Neural crest cell (in vitro differentiated cells): ENCODE data around the gene DHPS. TPM values are rescaled to one million over a fixed set of nuclear protein-coding genes. Genes with fewer than 3 reads are reported as not detected.
"Not testable (repeated sequence)": the region's sequence is repeated elsewhere in the genome, so short reads cannot be mapped to it uniquely, and the experiment has no call there.

Experiments
- DNase-seq: peaks from one replicate; pipeline ENCODE4 v3.0.0; 2021; ENCODE audit warnings: low read depth, mixed read lengths, low spot score
- H3K27ac Mint-ChIP-seq: one replicate; pipeline ENCODE4 v1.8.0; 2021; ENCODE audit warnings: mild to moderate bottlenecking, mixed read lengths; ENCODE audit not compliant: unreplicated experiment
- H3K27me3 Mint-ChIP-seq: 2 replicates; pipeline ENCODE4 v1.8.0; 2021; ENCODE audit warnings: low read depth, mild to moderate bottlenecking, mixed read lengths
- H3K36me3 Mint-ChIP-seq: 2 replicates; pipeline ENCODE4 v1.8.0; 2021; ENCODE audit warnings: low read depth, mild to moderate bottlenecking, mixed read lengths
- H3K4me1 Mint-ChIP-seq: 2 replicates; pipeline ENCODE4 v1.8.0; 2021; ENCODE audit warnings: mixed read lengths
- H3K4me3 Mint-ChIP-seq: one replicate; pipeline ENCODE4 v1.8.0; 2021; ENCODE audit warnings: mild to moderate bottlenecking, mixed read lengths
- H3K9me3 Mint-ChIP-seq: 2 replicates; pipeline ENCODE4 v1.8.0; 2021; ENCODE audit warnings: mixed read lengths
- CTCF ChIP-seq: fragments of 200-600 bp; sonication (generic); conservative IDR thresholded peaks from 2 replicates; pipeline ENCODE4 v1.5.0; 2021; ENCODE audit warnings: antibody characterized with exemption, mild to moderate bottlenecking
- total RNA-seq: library from RNA; stranded (reverse); gene quantifications from 2 replicates; pipeline ENCODE4 v1.2.1, GENCODE V29; 2021

Gene DHPS
- total RNA-seq, 1 donor from 2014 or later, result 106 TPM

- H3K4me1 Mint-ChIP-seq, result no peaks in the 10 kb centered on the region
- peaks cover 12% of the 10 kb centered on the region for H3K36me3 Mint-ChIP-seq
- no peak overlapping the region for H3K27ac Mint-ChIP-seq
- TF ChIP-seq CTCF, result no peak
- DNase-seq, result no peak
- no peak overlapping the region for H3K4me3 Mint-ChIP-seq
- no peaks in the 10 kb centered on the region for H3K9me3 Mint-ChIP-seq
- no peaks in the 10 kb centered on the region for H3K27me3 Mint-ChIP-seq
These were observed 34.1 kb downstream of the DHPS start for GRCh38 chr19:12647490-12648071.

DNA sequence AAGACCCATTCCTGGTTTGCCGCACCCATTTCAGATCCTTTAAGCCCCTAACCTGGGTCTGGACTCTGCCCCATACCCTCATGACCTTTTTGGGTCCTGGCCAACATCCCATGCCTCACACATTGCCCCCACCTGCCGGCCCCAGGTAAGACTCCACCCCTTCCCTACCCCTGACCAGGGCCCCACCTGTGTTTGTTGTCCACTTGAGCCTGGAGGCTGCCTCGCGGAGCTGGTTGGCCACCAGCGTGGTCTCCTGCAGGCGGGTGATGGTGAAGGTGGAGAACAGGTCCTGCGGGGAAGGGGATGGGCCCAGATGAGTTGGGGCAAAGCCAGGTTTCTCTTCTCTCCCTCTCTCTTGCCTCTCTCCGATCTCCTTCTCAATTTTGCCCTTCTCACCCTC, 34.6 kb downstream of the DHPS start:
- Mint-ChIP-seq H3K36me3 (peaks cover 12% of the 10 kb centered on the region), H3K4me1 (no peaks in the 10 kb centered on the region), H3K9me3 (no peaks in the 10 kb centered on the region), H3K27me3 (no peaks in the 10 kb centered on the region), H3K4me3 (no peak overlapping the region), H3K27ac (peak overlapping the region; percentile 84)
- no peak for TF ChIP-seq CTCF
- no peak for DNase-seq

DNA sequence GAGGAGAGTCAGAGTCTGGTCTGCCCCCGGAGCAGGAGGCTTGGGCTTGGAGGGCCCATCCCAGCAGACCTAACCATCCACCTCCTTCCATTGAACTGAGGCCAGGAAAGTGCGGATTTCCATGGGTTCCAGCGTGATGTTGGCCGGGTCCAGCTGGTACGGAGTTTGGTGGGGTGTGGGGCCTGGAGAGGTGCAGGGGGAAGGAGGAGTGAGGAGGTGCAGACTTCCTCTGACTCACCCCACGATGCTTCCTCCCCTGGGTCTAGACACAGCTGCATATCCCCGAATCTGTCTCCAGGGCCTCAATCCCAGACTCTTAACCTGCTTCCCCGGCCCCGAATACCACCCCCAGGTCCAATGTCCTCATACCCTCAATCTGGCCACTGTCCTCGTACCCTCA, 35.1 kb downstream of the DHPS start:
- H3K27ac Mint-ChIP-seq, result peak overlapping the region; percentile 84
- H3K4me3 Mint-ChIP-seq, result no peak overlapping the region
- H3K4me1 Mint-ChIP-seq, result no peaks in the 10 kb centered on the region

DNA sequence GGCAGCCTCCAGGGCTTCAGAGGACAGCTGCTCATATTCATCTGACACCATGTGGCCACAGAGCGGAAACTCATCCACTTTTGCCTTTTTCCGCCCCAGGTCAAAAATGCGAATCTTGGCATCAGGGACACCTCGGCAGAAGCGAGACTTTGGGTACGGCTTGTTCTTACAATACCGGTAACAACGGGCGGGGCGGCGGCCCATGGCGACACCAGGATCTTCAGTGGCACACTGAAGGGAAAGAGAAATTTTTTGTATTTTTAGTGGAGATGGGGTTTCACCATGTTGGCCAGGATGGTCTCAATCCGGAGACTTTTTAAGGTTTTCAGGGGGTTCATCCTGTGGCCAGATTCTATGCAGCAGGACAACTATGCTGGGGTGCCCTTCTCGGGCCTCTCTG, 38.0 kb downstream of the DHPS start:
- not testable (repeated sequence) for H3K4me1 Mint-ChIP-seq, H3K27me3 Mint-ChIP-seq, H3K27ac Mint-ChIP-seq, H3K9me3 Mint-ChIP-seq, H3K4me3 Mint-ChIP-seq, H3K36me3 Mint-ChIP-seq, DNase-seq

More for the DNA sequence above, 35.1 kb downstream of the DHPS start:
- no peaks in the 10 kb centered on the region for H3K27me3 Mint-ChIP-seq
- no peak for TF ChIP-seq CTCF
- H3K36me3 Mint-ChIP-seq, result peaks cover 12% of the 10 kb centered on the region
- DNase-seq, result no peak
- H3K9me3 Mint-ChIP-seq, result no peaks in the 10 kb centered on the region

GRCh38 chr19:12642506-12642905, 39.2 kb downstream of the DHPS start:
- peaks cover 6% of the 10 kb centered on the region for H3K4me1 Mint-ChIP-seq
- H3K4me3 Mint-ChIP-seq, result no peak overlapping the region
- no peak overlapping the region for H3K27ac Mint-ChIP-seq
- no peak for TF ChIP-seq CTCF
- no peak for DNase-seq
- peaks cover 9% of the 10 kb centered on the region for H3K36me3 Mint-ChIP-seq
- peaks cover 4% of the 10 kb centered on the region for H3K27me3 Mint-ChIP-seq
- peaks cover 3% of the 10 kb centered on the region for H3K9me3 Mint-ChIP-seq

GRCh38 chr19:12641456-12641855, 40.2 kb downstream of the DHPS start:
- H3K4me3 Mint-ChIP-seq, result no peak overlapping the region
- H3K4me1 Mint-ChIP-seq, result peaks cover 6% of the 10 kb centered on the region
- H3K36me3 Mint-ChIP-seq, result peaks cover 11% of the 10 kb centered on the region
- peaks cover 4% of the 10 kb centered on the region for H3K27me3 Mint-ChIP-seq
- no peak for TF ChIP-seq CTCF
- no peak for DNase-seq
- no peak overlapping the region for H3K27ac Mint-ChIP-seq
- H3K9me3 Mint-ChIP-seq, result peaks cover 3% of the 10 kb centered on the region
